GM19025 (cell line): ENCODE data around the gene PIGN.

Experiments
- ATAC-seq: cut with Tn5 transposase; IDR thresholded peaks from one replicate; pipeline ENCODE4 v1.9.1; 2021; ENCODE audit warnings: mild to moderate bottlenecking, low read depth, moderate library complexity; ENCODE audit not compliant: unreplicated experiment

PIGN gene

DNA sequence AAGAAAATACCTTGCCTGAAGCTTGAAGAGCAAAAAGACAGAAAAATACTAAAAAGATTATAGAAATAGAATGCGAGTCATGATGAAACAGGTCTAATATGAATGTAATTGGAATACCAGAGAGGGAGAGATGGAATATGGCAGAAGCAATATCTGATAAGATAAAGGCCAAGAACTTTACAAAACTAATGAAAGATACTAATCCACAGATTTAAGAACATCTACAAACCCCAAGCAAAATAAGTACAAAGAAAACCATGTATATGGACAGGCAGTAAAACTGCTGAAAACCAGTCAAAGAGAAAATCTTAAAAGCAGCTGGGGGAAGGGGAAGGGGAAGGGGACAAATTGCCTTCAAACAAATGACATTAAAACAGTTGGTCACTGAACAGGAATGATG lies 67.0 kb downstream of the PIGN start:
- no peak for ATAC-seq

- ATAC-seq: no peak
Observed at GRCh38 chr18:62118328-62118727, 68.5 kb downstream of the PIGN start.

- no peak for ATAC-seq
Observed at GRCh38 chr18:62109676-62110075, 77.2 kb downstream of the PIGN start.

GRCh38 chr18:62107881-62108280 lies 79.0 kb downstream of the PIGN start:
- no peak for ATAC-seq

DNA sequence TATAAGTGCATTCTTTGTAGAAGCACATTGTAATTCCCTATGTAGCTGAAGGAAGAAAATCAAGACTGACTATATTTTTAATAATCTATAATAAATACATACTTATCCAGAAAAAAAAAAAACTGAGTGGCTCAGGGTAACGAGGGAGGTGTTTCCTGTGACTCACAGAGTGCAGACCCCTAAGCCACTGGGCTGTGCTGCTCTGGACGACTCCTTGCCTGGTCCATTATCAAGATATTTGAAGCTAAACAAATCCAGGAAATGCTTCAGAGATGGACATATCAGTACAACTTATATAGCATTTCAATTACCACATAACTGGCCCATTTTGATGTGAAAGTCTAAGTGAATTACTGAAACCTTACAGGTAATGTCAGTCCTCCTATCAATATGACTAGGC lies 80.6 kb downstream of the PIGN start:
- no peak for ATAC-seq

- ATAC-seq: no peak
Observed at GRCh38 chr18:62105376-62105775, 81.5 kb downstream of the PIGN start.

- ATAC-seq: peak; percentile 48
Observed at GRCh38 chr18:62102221-62102620, 84.6 kb downstream of the PIGN start.

GRCh38 chr18:62101321-62101721 lies 85.5 kb downstream of the PIGN start:
- no peak for ATAC-seq

DNA sequence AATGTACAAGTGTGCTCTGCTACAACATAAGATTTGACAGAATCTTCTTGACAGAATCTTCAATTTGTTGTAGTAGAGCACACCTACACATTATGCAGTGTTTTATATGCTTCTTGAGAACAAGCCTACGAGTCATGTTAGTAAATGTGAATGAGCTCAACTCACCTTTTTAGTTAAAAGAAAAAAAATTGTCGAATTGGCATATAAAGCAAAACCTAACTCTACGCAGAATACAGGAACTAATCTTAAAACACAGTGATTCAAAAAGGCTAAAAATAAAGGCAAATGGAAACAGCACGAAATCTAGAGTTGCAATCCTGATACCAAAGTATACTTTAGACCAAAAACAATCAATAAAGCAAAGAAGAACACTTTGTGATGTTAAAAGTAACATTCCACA lies 87.9 kb downstream of the PIGN start:
- ATAC-seq: no peak

GRCh38 chr18:62097698-62098097 lies 89.2 kb downstream of the PIGN start:
- ATAC-seq: no peak

DNA sequence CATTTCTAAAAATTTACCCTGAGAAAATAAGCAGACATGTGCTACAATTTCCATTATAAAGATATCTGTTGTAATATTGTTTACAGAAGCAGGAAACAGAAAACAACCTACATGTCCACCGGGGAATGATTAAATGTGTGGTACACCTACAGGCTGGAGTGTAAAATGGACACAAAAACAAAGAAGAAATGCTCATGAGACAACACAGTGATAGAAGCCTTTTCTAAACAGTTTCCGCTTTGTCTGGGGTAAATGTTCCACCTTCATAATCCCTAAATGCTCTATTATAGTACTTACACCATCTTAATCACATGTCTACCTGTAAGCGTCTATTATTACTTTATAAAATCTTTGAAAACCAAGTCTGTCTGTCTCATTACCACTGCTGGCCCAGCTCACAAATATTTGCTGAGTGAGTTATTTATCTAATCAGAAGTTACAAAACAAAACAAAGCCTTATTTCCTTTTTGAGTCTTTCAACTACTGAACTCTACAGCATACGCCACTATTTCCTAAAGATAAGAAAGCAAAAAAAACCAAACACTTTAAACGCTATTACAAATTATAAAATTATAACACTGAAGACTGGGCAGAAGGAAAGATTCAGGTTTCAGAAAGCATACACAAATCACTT lies 95.3 kb downstream of the PIGN start:
- no peak for ATAC-seq

DNA sequence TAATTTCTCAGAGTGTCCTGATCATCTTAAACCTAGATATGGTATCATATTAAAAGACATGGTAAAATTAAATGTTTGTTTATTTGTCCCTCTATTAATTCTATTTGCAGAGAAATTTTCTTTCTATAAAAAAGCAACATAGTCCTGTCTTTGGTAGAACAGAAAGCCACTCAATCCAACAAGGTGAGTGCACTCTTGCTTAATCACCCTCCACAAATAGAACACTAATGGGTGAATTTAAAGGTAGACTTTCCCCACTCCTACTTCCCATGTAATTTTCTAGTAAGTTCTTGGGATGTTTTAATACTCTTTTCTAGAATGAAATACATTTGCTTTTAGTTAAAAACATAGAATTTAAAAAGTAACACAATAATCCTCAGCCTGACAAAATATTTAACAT lies 97.7 kb downstream of the PIGN start:
- no peak for ATAC-seq

GRCh38 chr18:62088156-62088555 lies 98.7 kb downstream of the PIGN start:
- ATAC-seq: no peak

GRCh38 chr18:62085756-62086155 lies 101.1 kb downstream of the PIGN start:
- no peak for ATAC-seq

GRCh38 chr18:62081761-62082294 lies 105.0 kb downstream of the PIGN start:
- ATAC-seq: no peak

DNA sequence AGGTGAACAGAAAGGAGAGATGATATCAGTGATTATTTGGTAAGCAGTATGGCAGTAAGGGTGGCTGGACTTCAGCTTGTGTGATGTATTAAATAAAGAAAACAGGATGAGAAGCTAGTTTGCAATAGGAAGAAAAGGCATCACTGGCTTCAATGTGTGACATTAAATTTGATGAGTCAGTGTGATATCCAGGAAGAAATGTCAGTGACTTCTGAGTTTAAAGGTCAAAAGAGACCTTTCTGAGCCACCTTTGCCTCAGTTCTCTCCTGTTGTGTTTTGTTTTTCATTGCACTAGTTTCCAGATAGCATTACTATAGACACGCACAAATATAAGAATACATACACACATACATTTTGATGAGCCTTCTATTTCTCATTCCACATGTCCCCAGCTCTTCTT lies 105.6 kb downstream of the PIGN start:
- no peak for ATAC-seq

DNA sequence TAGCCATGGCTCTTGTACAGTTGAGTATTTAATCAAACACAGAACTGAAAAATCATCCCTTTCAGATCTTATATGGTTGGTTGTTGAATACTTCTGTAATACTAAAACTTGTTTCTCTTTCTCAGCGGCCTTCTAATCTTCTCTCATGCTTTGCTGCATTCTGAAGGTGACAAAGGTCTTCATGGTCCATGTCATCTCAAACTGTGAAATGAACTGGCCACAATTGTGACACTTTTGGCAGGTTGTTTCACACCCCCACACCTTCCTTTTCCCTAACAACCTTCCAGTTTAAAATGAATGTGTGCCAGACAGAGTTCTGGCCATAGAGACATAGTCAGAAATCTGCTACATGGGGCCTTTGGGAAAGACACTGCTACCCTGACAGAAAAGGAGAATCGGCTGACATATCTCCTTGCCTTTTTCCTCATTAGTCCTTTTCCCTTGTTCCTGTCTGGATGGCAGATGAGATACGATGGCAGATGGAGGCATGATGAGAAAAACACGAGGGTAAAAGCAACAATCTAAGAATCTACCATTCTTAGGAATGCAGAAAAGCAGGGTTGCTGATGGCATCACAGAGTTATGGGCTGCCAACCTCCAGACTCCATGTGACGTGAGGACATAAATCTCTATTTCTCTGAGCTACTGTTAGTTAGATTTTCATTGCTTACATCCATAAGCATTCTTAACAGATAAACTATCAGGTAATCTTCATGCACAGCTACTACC lies 106.5 kb downstream of the PIGN start:
- no peak for ATAC-seq

DNA sequence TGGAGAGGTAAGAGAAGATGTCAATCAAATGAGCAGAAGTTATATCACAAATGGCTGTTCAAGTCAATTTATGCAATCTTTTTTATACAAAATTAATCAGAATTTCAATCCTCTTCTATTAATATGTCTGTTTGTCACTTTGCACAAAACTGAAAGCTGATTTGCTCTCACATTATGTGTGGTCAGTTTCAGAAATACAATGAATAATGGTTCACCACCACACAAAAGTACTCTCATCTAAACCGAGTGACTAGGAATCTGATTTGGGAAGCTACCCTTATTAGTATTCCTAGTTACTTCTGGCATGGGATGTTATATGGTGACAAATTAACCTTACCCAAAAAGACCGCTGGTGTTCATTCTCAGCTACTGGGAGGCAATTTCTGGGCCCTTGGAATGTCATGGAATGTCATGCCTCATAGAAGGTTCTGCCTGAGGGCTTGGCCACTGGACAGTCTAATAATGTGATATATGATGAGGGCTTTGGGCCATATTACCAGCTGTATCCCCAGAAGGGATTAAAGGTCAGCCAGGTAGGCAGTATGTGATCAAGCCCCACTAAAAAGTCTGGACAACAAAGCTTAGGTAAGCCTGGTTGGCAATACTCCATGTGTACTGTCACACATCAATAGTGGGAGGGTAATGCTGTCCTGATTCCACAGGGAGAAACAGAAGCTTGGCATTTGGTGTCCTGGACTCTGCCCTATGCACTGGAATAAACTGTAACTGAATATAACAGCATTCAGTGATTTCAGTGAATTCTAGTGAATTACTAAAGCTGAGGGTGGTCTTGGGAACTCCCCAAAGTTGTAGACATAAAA lies 113.2 kb downstream of the PIGN start:
- ATAC-seq: no peak

DNA sequence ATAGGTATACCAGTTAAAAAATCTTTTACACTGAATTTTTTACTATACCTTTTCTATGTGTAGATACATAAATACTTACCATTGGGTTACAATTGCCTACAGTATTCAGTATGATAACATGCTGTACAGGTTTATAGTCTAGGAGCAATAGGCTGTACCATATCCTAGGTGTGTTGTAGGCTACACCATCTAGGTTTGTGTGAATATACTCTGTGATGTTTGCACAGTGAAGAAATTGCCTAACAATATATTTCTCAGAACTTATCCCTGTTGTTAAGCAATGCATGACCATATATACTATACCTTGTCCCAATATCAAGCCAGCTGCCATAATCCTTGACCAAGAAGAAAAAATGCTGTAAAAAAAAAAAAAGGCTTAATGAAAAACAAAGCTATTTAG lies 114.5 kb downstream of the PIGN start:
- ATAC-seq: no peak

DNA sequence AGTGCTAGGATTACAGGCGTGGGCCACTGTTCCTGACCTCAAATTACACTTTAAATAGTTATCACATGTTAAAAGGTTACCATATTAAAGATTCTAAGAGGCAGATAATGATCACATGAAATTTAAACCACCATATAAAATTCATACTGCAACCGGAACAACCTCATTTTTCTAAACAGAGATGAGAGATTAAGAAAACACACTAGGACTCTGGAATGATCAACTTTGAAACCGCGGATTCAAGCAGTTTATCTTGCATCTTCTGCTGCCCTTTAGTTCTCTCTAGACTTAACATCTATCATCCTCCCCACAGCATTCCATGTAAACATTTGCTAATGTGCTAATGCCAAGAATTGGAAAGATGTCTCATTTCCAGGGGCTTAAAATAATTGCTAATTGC lies 115.8 kb downstream of the PIGN start:
- ATAC-seq: no peak

DNA sequence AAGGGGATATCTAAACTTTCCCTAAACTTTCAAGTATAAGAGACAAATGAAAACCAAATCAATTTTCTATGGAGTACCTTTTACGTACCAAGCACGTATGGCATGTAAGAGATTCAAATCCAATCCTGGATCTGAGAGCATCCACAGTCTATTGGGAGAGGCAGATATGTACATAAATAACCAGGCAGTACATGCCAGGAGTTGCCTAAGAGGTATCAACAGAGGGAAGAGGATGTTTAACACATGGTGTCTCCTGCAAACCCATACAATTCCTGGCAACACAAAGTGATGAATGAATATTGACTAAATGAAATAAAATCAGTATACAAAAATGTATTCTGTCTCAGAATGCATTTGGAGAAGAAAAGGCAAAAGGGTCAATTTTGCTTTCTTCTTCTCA lies 116.6 kb downstream of the PIGN start:
- ATAC-seq: no peak
